ENCODE measurements around the gene USP5. TPM values are rescaled to one million over a fixed set of nuclear protein-coding genes. Genes with fewer than 3 reads are reported as not detected.

Gene USP5
- total RNA-seq, 1 donor from 2014 or later, result 110 TPM

DNA sequence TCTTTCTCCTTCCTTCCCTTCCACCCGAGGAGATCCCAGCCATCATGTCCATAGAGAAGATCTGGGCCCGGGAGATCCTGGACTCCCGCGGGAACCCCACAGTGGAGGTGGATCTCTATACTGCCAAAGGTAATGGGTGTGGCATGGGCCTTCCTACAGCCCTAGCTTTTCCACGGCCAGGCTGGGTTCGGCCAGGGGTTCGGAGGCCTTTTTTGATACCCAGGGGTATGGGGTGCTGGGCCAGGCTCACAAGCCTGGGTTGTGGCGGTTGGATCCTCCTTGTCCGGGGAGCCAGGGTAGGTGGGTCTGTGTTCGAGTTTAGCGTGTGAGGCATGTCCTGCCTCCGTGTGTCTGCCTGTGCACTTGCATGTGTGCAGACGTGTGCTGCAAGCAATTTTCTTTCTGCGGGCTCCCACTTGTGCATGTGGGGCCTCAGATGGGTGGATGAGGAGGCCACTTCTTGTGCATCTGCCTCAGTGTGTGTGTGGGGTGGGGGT lies 63.9 kb downstream of the USP5 start:
- DNase-seq (no peak), ATAC-seq (ENCODE audit: low read depth) (no peak)
- peaks cover 19% of the 10 kb centered on the region for H3K36me3 Mint-ChIP-seq (ENCODE audit: low read depth)
- peak overlapping the region; percentile 60 for H3K4me3 Mint-ChIP-seq
- peaks cover 34% of the 10 kb centered on the region for H3K4me1 Mint-ChIP-seq
- intact Hi-C loops (cut with micrococcal nuclease), result no loop called here
- no peak overlapping the region for H3K27ac Mint-ChIP-seq
- no peaks in the 10 kb centered on the region for H3K9me3 Mint-ChIP-seq
- ChIA-PET POLR2A (interaction anchor here (2.0 to 3.1 kb wide), 4 partner anchors 11 to 43 kb away, joined by 7 to 13 read pairs (median 9); partner anchors contain the start of genes C12orf57, LRRC23, RNU7-1 and SPSB2), CTCF (interaction anchor here (1.8 kb wide), 1 partner anchor 9 kb away, joined by 5 read pairs; no protein-coding TSS in a partner anchor)
- H3K27me3 Mint-ChIP-seq, result peaks cover 2% of the 10 kb centered on the region
- TF ChIP-seq, protein P1, sequence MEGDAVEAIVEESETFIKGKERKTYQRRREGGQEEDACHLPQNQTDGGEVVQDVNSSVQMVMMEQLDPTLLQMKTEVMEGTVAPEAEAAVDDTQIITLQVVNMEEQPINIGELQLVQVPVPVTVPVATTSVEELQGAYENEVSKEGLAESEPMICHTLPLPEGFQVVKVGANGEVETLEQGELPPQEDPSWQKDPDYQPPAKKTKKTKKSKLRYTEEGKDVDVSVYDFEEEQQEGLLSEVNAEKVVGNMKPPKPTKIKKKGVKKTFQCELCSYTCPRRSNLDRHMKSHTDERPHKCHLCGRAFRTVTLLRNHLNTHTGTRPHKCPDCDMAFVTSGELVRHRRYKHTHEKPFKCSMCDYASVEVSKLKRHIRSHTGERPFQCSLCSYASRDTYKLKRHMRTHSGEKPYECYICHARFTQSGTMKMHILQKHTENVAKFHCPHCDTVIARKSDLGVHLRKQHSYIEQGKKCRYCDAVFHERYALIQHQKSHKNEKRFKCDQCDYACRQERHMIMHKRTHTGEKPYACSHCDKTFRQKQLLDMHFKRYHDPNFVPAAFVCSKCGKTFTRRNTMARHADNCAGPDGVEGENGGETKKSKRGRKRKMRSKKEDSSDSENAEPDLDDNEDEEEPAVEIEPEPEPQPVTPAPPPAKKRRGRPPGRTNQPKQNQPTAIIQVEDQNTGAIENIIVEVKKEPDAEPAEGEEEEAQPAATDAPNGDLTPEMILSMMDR (IDR thresholded peaks at IDR 0.05), result no peak

Other genes starting within 250 kb of the USP5 start
- gene CHD4, start 244.8 kb upstream of the USP5 start, total RNA-seq, result 342 and 345 TPM in 2 replicates
- 27.7 and 30.4 TPM in 2 replicates for gene LPAR5, start 216.2 kb upstream of the USP5 start, total RNA-seq
- gene ACRBP, start 204.7 kb upstream of the USP5 start, total RNA-seq, result 5.4 and 7.7 TPM in 2 replicates
- 31.6 and 39.2 TPM in 2 replicates for gene ING4, start 189.0 kb upstream of the USP5 start, total RNA-seq
- gene ZNF384, start 162.8 kb upstream of the USP5 start, total RNA-seq, result 81.7 and 98.6 TPM in 2 replicates
- 0.24 and 0.40 TPM in 2 replicates for gene PIANP, start 151.3 kb upstream of the USP5 start, total RNA-seq
- 28.1 and 35.8 TPM in 2 replicates for gene COPS7A, start 128.1 kb upstream of the USP5 start, total RNA-seq
- gene MLF2, start 99.0 kb upstream of the USP5 start, total RNA-seq, result 102 and 105 TPM in 2 replicates
- 4.8 and 6.4 TPM in 2 replicates for gene PTMS, start 85.8 kb upstream of the USP5 start, total RNA-seq
- gene LAG3, start 79.6 kb upstream of the USP5 start, total RNA-seq, result 0.12 TPM in 1 of 2 replicates, not detected in the other
- 0.22 and 0.32 TPM in 2 replicates for gene CD4, start 62.6 kb upstream of the USP5 start, total RNA-seq
- gene GPR162, start 30.3 kb upstream of the USP5 start, total RNA-seq, result not detected in 2 replicates
- gene P3H3, start 23.7 kb upstream of the USP5 start, total RNA-seq, result not detected in 2 replicates
- gene GNB3, start 11.2 kb upstream of the USP5 start, total RNA-seq, result 0.51 and 0.60 TPM in 2 replicates
- gene CDCA3, start 864 bp upstream of the USP5 start, total RNA-seq, result 1.2 and 1.6 TPM in 2 replicates
- gene TPI1, start 15.4 kb downstream of the USP5 start, total RNA-seq, result 306 and 318 TPM in 2 replicates
- gene SPSB2, start 21.2 kb downstream of the USP5 start, total RNA-seq, result 14.4 and 16.2 TPM in 2 replicates
- 7.7 and 8.8 TPM in 2 replicates for gene LRRC23, start 52.7 kb downstream of the USP5 start, total RNA-seq
- gene ENO2, start 62.4 kb downstream of the USP5 start, total RNA-seq, result 20.9 and 31.0 TPM in 2 replicates
- 42.8 and 50.9 TPM in 2 replicates for gene ATN1, start 75.8 kb downstream of the USP5 start, total RNA-seq
- gene RNU7-1, start 91.7 kb downstream of the USP5 start, total RNA-seq, result not detected in 2 replicates
- 54.8 and 63.4 TPM in 2 replicates for gene C12orf57, start 91.9 kb downstream of the USP5 start, total RNA-seq
- gene PTPN6, start 99.2 kb downstream of the USP5 start, total RNA-seq, result 371 and 393 TPM in 2 replicates
- 240 and 255 TPM in 2 replicates for gene PHB2, start 118.5 kb downstream of the USP5 start, total RNA-seq
- 89.2 and 91.1 TPM in 2 replicates for gene EMG1, start 118.8 kb downstream of the USP5 start, total RNA-seq
- gene LPCAT3, start 166.3 kb downstream of the USP5 start, total RNA-seq, result 19.3 and 21.3 TPM in 2 replicates
- 0.71 and 1.6 TPM in 2 replicates for gene C1S, start 208.6 kb downstream of the USP5 start, total RNA-seq
- gene C1R, start 240.3 kb downstream of the USP5 start, total RNA-seq, result 0.54 and 0.78 TPM in 2 replicates

All from activated B cell treated with CpG ODN at 0.5 μM for 24 hours (primary cell).